ENCODE results near the gene MEF2C. TPM values are rescaled to one million over a fixed set of nuclear protein-coding genes. Genes with fewer than 3 reads are reported as not detected.

The MEF2C gene
- polyA plus RNA-seq, 1 donor (not counting 4 experiments of a cell fraction or from before 2014, with no cell fraction given), result 0.10 TPM

DNA sequence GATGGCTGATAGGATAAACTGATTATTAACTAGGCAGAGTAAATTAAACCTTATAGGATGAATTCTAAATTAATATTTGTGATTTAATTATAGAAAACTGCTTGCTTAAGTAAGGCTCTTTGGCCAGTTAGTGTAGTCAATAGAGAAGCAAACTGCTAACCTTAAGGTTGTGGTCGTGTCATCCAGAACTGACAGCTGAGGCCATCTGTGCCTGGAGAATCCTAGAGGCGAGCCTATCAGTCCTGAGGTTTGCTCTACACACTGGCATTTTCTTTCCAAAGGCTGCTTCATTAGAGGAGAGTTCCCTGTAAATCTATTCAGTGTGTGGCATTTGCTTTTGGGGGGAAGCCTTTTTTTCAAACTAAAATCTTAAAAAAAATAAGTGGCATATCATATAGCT, 169.2 kb downstream of the MEF2C start:
- H3K79me2 ChIP-seq (ENCODE audit: control insufficient read depth, insufficient read depth, low read length), result no peaks in the 10 kb centered on the region
- H3K27me3 ChIP-seq (ENCODE audit: control insufficient read depth, extremely low read depth, insufficient read depth, low read length), result no peaks in the 10 kb centered on the region
- FAIRE-seq (no peak), DNase-seq (ENCODE audit: low read depth, low spot score) (no peak)
- no peak overlapping the region for H3K4me2 ChIP-seq (ENCODE audit: control insufficient read depth, extremely low read depth, insufficient read depth, low read depth, low read length)
- no peak overlapping the region for H3K4me3 ChIP-seq (ENCODE audit: control insufficient read depth in 2 of 3, extremely low read depth in 1 of 3, insufficient read depth in 2 of 3, low read depth in 1 of 3, low read length in 3 of 3)
- no peaks in the 10 kb centered on the region for H3K36me3 ChIP-seq (ENCODE audit: control insufficient read depth in 2 of 2, extremely low read depth in 1 of 2, insufficient read depth in 2 of 2, low read length in 2 of 2)
- no peak overlapping the region for H2AFZ ChIP-seq (ENCODE audit: control insufficient read depth, low read length)
- no peak for TF ChIP-seq EZH2 (IDR thresholded peaks at IDR 0.05; ENCODE audit: low read length)
- TF ChIP-seq, protein P1, sequence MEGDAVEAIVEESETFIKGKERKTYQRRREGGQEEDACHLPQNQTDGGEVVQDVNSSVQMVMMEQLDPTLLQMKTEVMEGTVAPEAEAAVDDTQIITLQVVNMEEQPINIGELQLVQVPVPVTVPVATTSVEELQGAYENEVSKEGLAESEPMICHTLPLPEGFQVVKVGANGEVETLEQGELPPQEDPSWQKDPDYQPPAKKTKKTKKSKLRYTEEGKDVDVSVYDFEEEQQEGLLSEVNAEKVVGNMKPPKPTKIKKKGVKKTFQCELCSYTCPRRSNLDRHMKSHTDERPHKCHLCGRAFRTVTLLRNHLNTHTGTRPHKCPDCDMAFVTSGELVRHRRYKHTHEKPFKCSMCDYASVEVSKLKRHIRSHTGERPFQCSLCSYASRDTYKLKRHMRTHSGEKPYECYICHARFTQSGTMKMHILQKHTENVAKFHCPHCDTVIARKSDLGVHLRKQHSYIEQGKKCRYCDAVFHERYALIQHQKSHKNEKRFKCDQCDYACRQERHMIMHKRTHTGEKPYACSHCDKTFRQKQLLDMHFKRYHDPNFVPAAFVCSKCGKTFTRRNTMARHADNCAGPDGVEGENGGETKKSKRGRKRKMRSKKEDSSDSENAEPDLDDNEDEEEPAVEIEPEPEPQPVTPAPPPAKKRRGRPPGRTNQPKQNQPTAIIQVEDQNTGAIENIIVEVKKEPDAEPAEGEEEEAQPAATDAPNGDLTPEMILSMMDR (optimal IDR thresholded peaks at IDR 0.05 in 1 of 3, IDR thresholded peaks at IDR 0.05 in 1 of 3, conservative IDR thresholded peaks at IDR 0.05 in 1 of 3; ENCODE audit: extremely low read depth in 1 of 3, insufficient read depth in 2 of 3, low read length in 3 of 3), result no peak
- H3K9ac ChIP-seq (ENCODE audit: control insufficient read depth, extremely low read depth, insufficient read depth, low read length), result no peak overlapping the region
- no peaks in the 10 kb centered on the region for H3K9me3 ChIP-seq (ENCODE audit: control insufficient read depth, low read depth, low read length)
- no peaks in the 10 kb centered on the region for H4K20me1 ChIP-seq (ENCODE audit: control insufficient read depth, extremely low read depth, insufficient read depth, low read length)
- H3K9me1 ChIP-seq (ENCODE audit: control insufficient read depth, extremely low read depth, insufficient read depth, low read length), result no peaks in the 10 kb centered on the region
- no peaks in the 10 kb centered on the region for H3K4me1 ChIP-seq (ENCODE audit: control insufficient read depth, extremely low read depth, insufficient read depth, low read length)
- dilution Hi-C loops (cut with MboI; ENCODE audit: extremely low pct_ligation_motif_present, low sequenced_read_pairs), result no loop called here
- no peak overlapping the region for H3K27ac ChIP-seq (ENCODE audit: control insufficient read depth, insufficient read depth, low read length)

DNA sequence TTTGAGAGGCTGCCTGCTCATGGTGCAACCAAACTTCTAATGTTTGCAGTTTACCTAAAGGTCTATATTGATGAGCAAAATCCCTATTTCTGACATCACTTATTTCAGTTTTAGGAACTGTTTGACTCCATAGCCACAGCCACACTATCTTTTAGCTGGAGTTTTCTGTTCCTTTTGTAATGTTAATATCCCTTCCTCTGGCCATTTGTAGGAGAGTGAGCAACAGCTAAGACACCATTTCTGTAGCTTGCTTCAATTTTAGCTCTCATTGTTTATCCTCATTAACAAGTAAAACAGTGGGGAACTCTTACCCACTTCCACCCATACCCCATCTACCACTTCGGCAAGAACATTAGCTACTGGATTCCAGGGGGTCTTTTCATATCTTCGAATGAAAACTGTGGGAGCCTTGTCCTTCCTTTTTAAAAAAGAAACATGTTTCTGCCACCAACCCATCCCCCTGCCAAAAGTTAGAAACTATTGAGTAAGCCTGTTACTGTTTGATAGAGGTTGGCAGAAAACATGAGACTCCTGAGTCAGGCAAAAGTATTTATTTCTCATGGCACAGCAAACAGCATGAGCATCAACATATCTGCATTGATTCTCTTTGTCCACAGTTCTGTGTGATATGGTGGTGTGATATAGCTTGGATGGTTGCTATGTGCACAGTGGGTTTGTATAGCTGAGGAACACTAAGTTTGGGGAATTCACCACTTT, 174.1 kb downstream of the MEF2C start:
- no peaks in the 10 kb centered on the region for H3K27me3 ChIP-seq (ENCODE audit: control insufficient read depth, extremely low read depth, insufficient read depth, low read length)
- no peaks in the 10 kb centered on the region for H3K4me1 ChIP-seq (ENCODE audit: control insufficient read depth, extremely low read depth, insufficient read depth, low read length)
- no peak overlapping the region for H3K4me2 ChIP-seq (ENCODE audit: control insufficient read depth, extremely low read depth, insufficient read depth, low read depth, low read length)
- no peak for DNase-seq (ENCODE audit: low read depth, low spot score)
- no peaks in the 10 kb centered on the region for H3K36me3 ChIP-seq (ENCODE audit: control insufficient read depth in 2 of 2, extremely low read depth in 1 of 2, insufficient read depth in 2 of 2, low read length in 2 of 2)
- H4K20me1 ChIP-seq (ENCODE audit: control insufficient read depth, extremely low read depth, insufficient read depth, low read length), result no peaks in the 10 kb centered on the region
- H3K27ac ChIP-seq (ENCODE audit: control insufficient read depth, insufficient read depth, low read length), result no peak overlapping the region
- no peak overlapping the region for H3K4me3 ChIP-seq (ENCODE audit: control insufficient read depth in 2 of 3, extremely low read depth in 1 of 3, insufficient read depth in 2 of 3, low read depth in 1 of 3, low read length in 3 of 3)
- no peaks in the 10 kb centered on the region for H3K9me1 ChIP-seq (ENCODE audit: control insufficient read depth, extremely low read depth, insufficient read depth, low read length)
- no peak overlapping the region for H3K9ac ChIP-seq (ENCODE audit: control insufficient read depth, extremely low read depth, insufficient read depth, low read length)
- no peaks in the 10 kb centered on the region for H3K79me2 ChIP-seq (ENCODE audit: control insufficient read depth, insufficient read depth, low read length)
- dilution Hi-C loops (cut with MboI; ENCODE audit: extremely low pct_ligation_motif_present, low sequenced_read_pairs), result no loop called here
- TF ChIP-seq EZH2 (IDR thresholded peaks at IDR 0.05; ENCODE audit: low read length), result no peak
- TF ChIP-seq, protein P1 (optimal IDR thresholded peaks at IDR 0.05 in 1 of 3, IDR thresholded peaks at IDR 0.05 in 1 of 3, conservative IDR thresholded peaks at IDR 0.05 in 1 of 3; ENCODE audit: extremely low read depth in 1 of 3, insufficient read depth in 2 of 3, low read length in 3 of 3), result no peak
- FAIRE-seq, result no peak
- no peak overlapping the region for H2AFZ ChIP-seq (ENCODE audit: control insufficient read depth, low read length)
- no peaks in the 10 kb centered on the region for H3K9me3 ChIP-seq (ENCODE audit: control insufficient read depth, low read depth, low read length)

Measured in keratinocyte (primary cell).